A673 (cell line): ENCODE measurements around the gene CDK15.

ENCODE experiments used
- EZH2 ChIP-seq: fragments of 200-600 bp; sonication (generic); IDR thresholded peaks from 2 replicates; pipeline ENCODE4 v1.6.1; 2017; ENCODE audit warnings: borderline replicate concordance, low read depth, mild to moderate bottlenecking, mixed read lengths, antibody characterized with exemption, low read length; ENCODE audit not compliant: poor library complexity, severe bottlenecking
- TF ChIP-seq, protein P1 (sequence below): fragments of 300-800, 200-600 bp; sonication (generic); conservative IDR thresholded peaks from 2 replicates; pipeline ENCODE4 v1.5.1; 2017; ENCODE audit warnings: low read depth, mild to moderate bottlenecking, antibody characterized with exemption, low read length, moderate library complexity, mixed read lengths

DNA sequence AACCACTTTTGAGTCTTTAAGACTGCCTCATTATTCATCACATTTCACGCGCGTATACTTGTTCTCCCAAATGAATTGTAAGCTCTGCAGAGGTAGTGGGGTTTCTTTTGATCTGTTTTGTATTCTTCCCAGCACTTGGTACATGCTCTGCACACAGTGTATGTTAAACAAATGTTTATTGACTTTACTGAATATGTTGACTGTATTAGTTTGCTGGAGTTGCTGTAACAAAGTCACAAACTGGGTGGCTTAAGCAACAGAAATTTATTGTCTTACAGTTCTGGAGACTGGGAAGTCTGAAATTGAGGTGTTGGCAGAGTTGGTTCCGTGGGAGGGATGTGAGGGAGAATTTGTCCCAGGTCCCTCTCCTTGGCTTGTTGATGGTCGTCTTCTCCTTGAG lies 65.1 kb downstream of the CDK15 start:
- TF ChIP-seq, protein P1, sequence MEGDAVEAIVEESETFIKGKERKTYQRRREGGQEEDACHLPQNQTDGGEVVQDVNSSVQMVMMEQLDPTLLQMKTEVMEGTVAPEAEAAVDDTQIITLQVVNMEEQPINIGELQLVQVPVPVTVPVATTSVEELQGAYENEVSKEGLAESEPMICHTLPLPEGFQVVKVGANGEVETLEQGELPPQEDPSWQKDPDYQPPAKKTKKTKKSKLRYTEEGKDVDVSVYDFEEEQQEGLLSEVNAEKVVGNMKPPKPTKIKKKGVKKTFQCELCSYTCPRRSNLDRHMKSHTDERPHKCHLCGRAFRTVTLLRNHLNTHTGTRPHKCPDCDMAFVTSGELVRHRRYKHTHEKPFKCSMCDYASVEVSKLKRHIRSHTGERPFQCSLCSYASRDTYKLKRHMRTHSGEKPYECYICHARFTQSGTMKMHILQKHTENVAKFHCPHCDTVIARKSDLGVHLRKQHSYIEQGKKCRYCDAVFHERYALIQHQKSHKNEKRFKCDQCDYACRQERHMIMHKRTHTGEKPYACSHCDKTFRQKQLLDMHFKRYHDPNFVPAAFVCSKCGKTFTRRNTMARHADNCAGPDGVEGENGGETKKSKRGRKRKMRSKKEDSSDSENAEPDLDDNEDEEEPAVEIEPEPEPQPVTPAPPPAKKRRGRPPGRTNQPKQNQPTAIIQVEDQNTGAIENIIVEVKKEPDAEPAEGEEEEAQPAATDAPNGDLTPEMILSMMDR: no peak
- TF ChIP-seq EZH2: no peak
